Parathyroid adenoma (tissue), 2 donors: ENCODE data around the gene PINK1.

ENCODE experiments used
- H2AFZ ChIP-seq: fragments of 300-600 bp; sonication (generic); one replicate; pipeline ENCODE4 v1.7.0; 2017; ENCODE audit warnings: antibody characterized with exemption, mild to moderate bottlenecking
- H3K27ac ChIP-seq: fragments of 300-600 bp; sonication (generic); one replicate; pipeline ENCODE4 v1.7.0; 2017
- H3K27me3 ChIP-seq: fragments of 300-600 bp; sonication (generic); one replicate; pipeline ENCODE4 v1.7.0; 2017; ENCODE audit warnings: low read length; ENCODE audit not compliant: control insufficient read depth, insufficient read depth
- H3K36me3 ChIP-seq: fragments of 300-600 bp; sonication (generic); one replicate; pipeline ENCODE4 v1.7.0; 2017; ENCODE audit warnings: low read length; ENCODE audit not compliant: control insufficient read depth, insufficient read depth
- H3K4me1 ChIP-seq: fragments of 300-600 bp; sonication (generic); one replicate; pipeline ENCODE4 v1.7.0; 2017; ENCODE audit warnings: control low read depth
- H3K4me2 ChIP-seq: fragments of 300-600 bp; sonication (generic); one replicate; pipeline ENCODE4 v1.7.0; 2017; ENCODE audit warnings: low read length
- H3K4me3 ChIP-seq: fragments of 300-600 bp; sonication (generic); one replicate; pipeline ENCODE4 v1.7.0; 2017; ENCODE audit warnings: low read depth, low read length
- H3K79me2 ChIP-seq: fragments of 300-600 bp; sonication (generic); one replicate; pipeline ENCODE4 v1.7.0; 2017; ENCODE audit warnings: control low read depth
- H3K9ac ChIP-seq: fragments of 300-600 bp; sonication (generic); one replicate; pipeline ENCODE4 v1.7.0; 2017; ENCODE audit warnings: mild to moderate bottlenecking
- H3K9me3 ChIP-seq: fragments of 300-600 bp; sonication (generic); one replicate; pipeline ENCODE4 v1.7.0; 2017; ENCODE audit warnings: low read length; ENCODE audit not compliant: control insufficient read depth
- CTCF ChIP-seq: fragments of 300-600 bp; sonication (generic); IDR thresholded peaks from one replicate; pipeline ENCODE4 v1.7.0; 2017; ENCODE audit warnings: antibody characterized with exemption, mild to moderate bottlenecking
- donor health status: primary hyperparathyroidism.

Gene PINK1

GRCh38 chr1:20630729-20631128, 2.5 kb upstream of the PINK1 start:
- no peak overlapping the region for H3K27ac ChIP-seq
- TF ChIP-seq CTCF: no peak
- H3K27me3 ChIP-seq: no peaks in the 10 kb centered on the region
- no peak overlapping the region for H3K4me3 ChIP-seq
- no peaks in the 10 kb centered on the region for H3K36me3 ChIP-seq
- H3K9me3 ChIP-seq: no peaks in the 10 kb centered on the region
- H3K4me2 ChIP-seq: no peak overlapping the region
- peaks cover 2% of the 10 kb centered on the region for H3K79me2 ChIP-seq
- H2AFZ ChIP-seq: no peak overlapping the region
- H3K9ac ChIP-seq: no peak overlapping the region
- H3K4me1 ChIP-seq: no peaks in the 10 kb centered on the region

- H2AFZ ChIP-seq: no peak overlapping the region
- no peak overlapping the region for H3K4me2 ChIP-seq
- peaks cover 2% of the 10 kb centered on the region for H3K79me2 ChIP-seq
- no peak overlapping the region for H3K9ac ChIP-seq
- no peaks in the 10 kb centered on the region for H3K9me3 ChIP-seq
- no peak overlapping the region for H3K27ac ChIP-seq
- no peaks in the 10 kb centered on the region for H3K4me1 ChIP-seq
- H3K4me3 ChIP-seq: no peak overlapping the region
- no peak for TF ChIP-seq CTCF
- H3K27me3 ChIP-seq: no peaks in the 10 kb centered on the region
- no peaks in the 10 kb centered on the region for H3K36me3 ChIP-seq
Observed at GRCh38 chr1:20632386-20632785, 872 bp upstream of the PINK1 start.

- TF ChIP-seq CTCF: no peak
- H3K27ac ChIP-seq: peak overlapping the region; percentile 47
- no peaks in the 10 kb centered on the region for H3K36me3 ChIP-seq
Observed at GRCh38 chr1:20634065-20634593, 871 bp downstream of the PINK1 start.

GRCh38 chr1:20634594-20635084, 1.4 kb downstream of the PINK1 start:
- no peaks in the 10 kb centered on the region for H3K36me3 ChIP-seq
- H3K27ac ChIP-seq: no peak overlapping the region
- H3K9me3 ChIP-seq: no peaks in the 10 kb centered on the region
- peak overlapping the region; percentile 97 for H3K4me2 ChIP-seq
- H3K4me1 ChIP-seq: no peaks in the 10 kb centered on the region
- no peak for TF ChIP-seq CTCF
- H3K79me2 ChIP-seq: peaks cover 2% of the 10 kb centered on the region
- peak overlapping the region; percentile 91 for H2AFZ ChIP-seq
- peak overlapping the region; percentile 95 for H3K4me3 ChIP-seq
- no peaks in the 10 kb centered on the region for H3K27me3 ChIP-seq
- no peak overlapping the region for H3K9ac ChIP-seq

More at GRCh38 chr1:20634065-20634593, 871 bp downstream of the PINK1 start:
- Histone ChIP-seq H3K27me3 (no peaks in the 10 kb centered on the region), H2AFZ (peak overlapping the region; percentile 91), H3K79me2 (peaks cover 2% of the 10 kb centered on the region), H3K4me3 (peak overlapping the region; percentile 95), H3K9me3 (no peaks in the 10 kb centered on the region), H3K4me2 (peak overlapping the region; percentile 97), H3K4me1 (no peaks in the 10 kb centered on the region), H3K9ac (peak overlapping the region; percentile 53)

GRCh38 chr1:20636785-20637347, 3.6 kb downstream of the PINK1 start:
- H3K9me3 ChIP-seq: no peaks in the 10 kb centered on the region
- H3K9ac ChIP-seq: no peak overlapping the region
- no peak for TF ChIP-seq CTCF
- peaks cover 2% of the 10 kb centered on the region for H3K79me2 ChIP-seq
- H3K4me3 ChIP-seq: no peak overlapping the region
- no peak overlapping the region for H3K4me2 ChIP-seq
- no peaks in the 10 kb centered on the region for H3K4me1 ChIP-seq
- H2AFZ ChIP-seq: no peak overlapping the region
- H3K36me3 ChIP-seq: no peaks in the 10 kb centered on the region
- H3K27ac ChIP-seq: no peak overlapping the region
- no peaks in the 10 kb centered on the region for H3K27me3 ChIP-seq
